ENCODE data around the gene SMIM29. TPM values are rescaled to one million over a fixed set of nuclear protein-coding genes. Genes with fewer than 3 reads are reported as not detected.
"Not testable (repeated sequence)": the region's sequence is repeated elsewhere in the genome, so short reads cannot be mapped to it uniquely, and the experiment has no call there.

The SMIM29 gene
- total RNA-seq, 3 donors from 2014 or later, result 22.0 to 25.3 (median 22.8) TPM

- H3K4me3 ChIP-seq, result no peak overlapping the region
- TF ChIP-seq CTCF (IDR thresholded peaks at IDR 0.05) (no peak), POLR2A (IDR thresholded peaks at IDR 0.05) (no peak), POLR2AphosphoS5 (IDR thresholded peaks at IDR 0.05) (no peak)
- H3K27ac ChIP-seq, result no peak overlapping the region
- no peaks in the 10 kb centered on the region for H3K36me3 ChIP-seq
- no peak for DNase-seq (ENCODE audit: low spot score in 2 of 2)
- H3K9me3 ChIP-seq, result no peaks in the 10 kb centered on the region
- no peaks in the 10 kb centered on the region for H3K4me1 ChIP-seq
- no peaks in the 10 kb centered on the region for H3K27me3 ChIP-seq
- intact Hi-C loops (cut with DNase I; ENCODE audit: low total_unique reads), result no loop called here
Measured at GRCh38 chr6:34275128-34275804, 26.5 kb upstream of the SMIM29 start.

- Histone ChIP-seq H3K4me1 (no peaks in the 10 kb centered on the region), H3K4me3 (no peak overlapping the region), H3K9me3 (no peaks in the 10 kb centered on the region), H3K27ac (no peak overlapping the region), H3K27me3 (no peaks in the 10 kb centered on the region), H3K36me3 (no peaks in the 10 kb centered on the region)
- no peak for DNase-seq (ENCODE audit: low spot score in 2 of 2)
- TF ChIP-seq CTCF (IDR thresholded peaks at IDR 0.05) (no peak), POLR2A (IDR thresholded peaks at IDR 0.05) (no peak), POLR2AphosphoS5 (IDR thresholded peaks at IDR 0.05) (no peak)
- intact Hi-C loops (cut with DNase I; ENCODE audit: low total_unique reads), result no loop called here
Measured at GRCh38 chr6:34274129-34274528, 25.3 kb upstream of the SMIM29 start.

- H3K27me3 ChIP-seq, result no peaks in the 10 kb centered on the region
- H3K4me1 ChIP-seq, result no peaks in the 10 kb centered on the region
- TF ChIP-seq POLR2AphosphoS5 (IDR thresholded peaks at IDR 0.05) (no peak), CTCF (IDR thresholded peaks at IDR 0.05) (no peak), POLR2A (IDR thresholded peaks at IDR 0.05) (no peak)
- intact Hi-C loops (cut with DNase I; ENCODE audit: low total_unique reads), result no loop called here
- no peaks in the 10 kb centered on the region for H3K36me3 ChIP-seq
- no peak for DNase-seq (ENCODE audit: low spot score in 2 of 2)
- H3K27ac ChIP-seq, result no peak overlapping the region
- no peaks in the 10 kb centered on the region for H3K9me3 ChIP-seq
- H3K4me3 ChIP-seq, result no peak overlapping the region
Measured at GRCh38 chr6:34273242-34273805, 24.5 kb upstream of the SMIM29 start.

GRCh38 chr6:34272013-34272926, 23.5 kb upstream of the SMIM29 start:
- no peak for TF ChIP-seq POLR2AphosphoS5 (IDR thresholded peaks at IDR 0.05)
- no peak for TF ChIP-seq CTCF (IDR thresholded peaks at IDR 0.05)
- TF ChIP-seq POLR2A (IDR thresholded peaks at IDR 0.05), result no peak
- no peak overlapping the region for H3K27ac ChIP-seq
- no peak for DNase-seq (ENCODE audit: low spot score in 2 of 2)

GRCh38 chr6:34269658-34270341, 21.0 kb upstream of the SMIM29 start:
- H3K9me3 ChIP-seq; DNase-seq (ENCODE audit: low spot score in 2 of 2); intact Hi-C loops (cut with DNase I; ENCODE audit: low total_unique reads); H3K27me3 ChIP-seq; H3K27ac ChIP-seq; H3K4me1 ChIP-seq; H3K36me3 ChIP-seq; H3K4me3 ChIP-seq: not testable (repeated sequence)

More at GRCh38 chr6:34272013-34272926, 23.5 kb upstream of the SMIM29 start:
- Histone ChIP-seq H3K9me3 (no peaks in the 10 kb centered on the region), H3K4me3 (no peak overlapping the region), H3K36me3 (no peaks in the 10 kb centered on the region), H3K4me1 (no peaks in the 10 kb centered on the region), H3K27me3 (no peaks in the 10 kb centered on the region)
- intact Hi-C loops (cut with DNase I; ENCODE audit: low total_unique reads), result no loop called here

- H3K4me3 ChIP-seq; H3K36me3 ChIP-seq; DNase-seq (ENCODE audit: low spot score in 2 of 2); H3K27me3 ChIP-seq; intact Hi-C loops (cut with DNase I; ENCODE audit: low total_unique reads); H3K9me3 ChIP-seq; H3K4me1 ChIP-seq; H3K27ac ChIP-seq: not testable (repeated sequence)
Measured at GRCh38 chr6:34269132-34269531, 20.3 kb upstream of the SMIM29 start.
